Erythroblast (primary cell): ENCODE data around the gene CEBPB.

ENCODE experiments used
- GATA1 ChIP-seq: IDR thresholded peaks from 2 replicates; pipeline ENCODE4 v1.6.1; 2011; ENCODE audit warnings: low read depth, mild to moderate bottlenecking, control low read depth, low read length, moderate library complexity
- POLR2A ChIP-seq: IDR thresholded peaks from 2 replicates; pipeline ENCODE4 v1.6.1; 2011; ENCODE audit warnings: mild to moderate bottlenecking, low read length

GRCh38 chr20:50188879-50189680 is 1.6 kb upstream of the CEBPB start:
- TF ChIP-seq POLR2A (no peak), GATA1 (no peak)
